LNCaP clone FGC (cell line): ENCODE data around the gene SHC4.
A peak's percentile ranks its signal among the peaks of the same experiment; 100 is the strongest.

Experiments used
- DNase-seq: peaks from one replicate; pipeline ENCODE4 v3.0.0-alpha.2; 2011; ENCODE audit warnings: low read depth
- H3K4me3 ChIP-seq: 2 replicates; pipeline ENCODE4 v1.5.1; 2011; ENCODE audit warnings: mild to moderate bottlenecking, low read depth, low read length, control low read depth
- TF ChIP-seq, protein P1 (sequence below): IDR thresholded peaks from 2 replicates; pipeline ENCODE4 v1.5.1; 2012; ENCODE audit warnings: mild to moderate bottlenecking; ENCODE audit not compliant: control insufficient read depth, insufficient read depth; ENCODE audit errors: extremely low read depth

SHC4 gene, protein sequence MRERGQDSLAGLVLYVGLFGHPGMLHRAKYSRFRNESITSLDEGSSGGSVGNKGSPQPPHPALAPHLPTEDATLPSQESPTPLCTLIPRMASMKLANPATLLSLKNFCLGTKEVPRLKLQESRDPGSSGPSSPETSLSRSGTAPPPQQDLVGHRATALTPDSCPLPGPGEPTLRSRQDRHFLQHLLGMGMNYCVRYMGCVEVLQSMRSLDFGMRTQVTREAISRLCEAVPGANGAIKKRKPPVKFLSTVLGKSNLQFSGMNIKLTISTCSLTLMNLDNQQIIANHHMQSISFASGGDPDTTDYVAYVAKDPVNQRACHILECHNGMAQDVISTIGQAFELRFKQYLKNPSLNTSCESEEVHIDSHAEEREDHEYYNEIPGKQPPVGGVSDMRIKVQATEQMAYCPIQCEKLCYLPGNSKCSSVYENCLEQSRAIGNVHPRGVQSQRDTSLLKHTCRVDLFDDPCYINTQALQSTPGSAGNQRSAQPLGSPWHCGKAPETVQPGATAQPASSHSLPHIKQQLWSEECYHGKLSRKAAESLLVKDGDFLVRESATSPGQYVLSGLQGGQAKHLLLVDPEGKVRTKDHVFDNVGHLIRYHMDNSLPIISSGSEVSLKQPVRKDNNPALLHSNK

DNA sequence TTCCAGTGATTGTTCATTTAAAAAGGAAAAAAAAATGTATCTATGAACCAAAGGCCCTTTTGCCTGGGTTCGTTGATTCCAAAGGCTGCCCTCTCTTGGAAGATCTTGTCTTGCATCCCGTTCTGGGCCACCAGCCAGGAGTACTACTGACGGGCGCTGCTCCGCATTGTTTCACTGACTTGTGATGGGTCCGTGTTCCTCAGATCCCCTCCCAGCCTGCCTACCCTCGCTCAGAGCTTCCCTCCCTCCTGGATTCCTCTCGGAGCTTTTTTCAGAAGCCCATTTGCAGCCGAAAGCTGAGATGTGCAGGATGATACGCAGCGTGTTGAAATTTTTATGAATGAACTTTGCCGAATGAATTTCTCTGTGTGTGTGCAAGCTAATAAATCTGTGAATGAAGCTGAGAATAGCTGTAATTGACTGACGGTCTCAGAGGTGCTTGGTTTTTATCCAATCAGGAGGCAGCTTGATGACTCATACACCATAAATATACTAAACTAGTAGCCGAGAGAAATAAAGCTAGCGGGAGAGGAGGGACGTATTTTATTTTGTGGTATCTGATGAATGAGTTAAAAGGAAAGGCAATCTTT is at the start of gene SHC4:
SHC4 (minus strand) TSS at position 396 of the 590 bp plus-strand sequence. CDS start 904 bp downstream, outside the sequence.
- peak; percentile 89 for DNase-seq
- TF ChIP-seq, protein P1, sequence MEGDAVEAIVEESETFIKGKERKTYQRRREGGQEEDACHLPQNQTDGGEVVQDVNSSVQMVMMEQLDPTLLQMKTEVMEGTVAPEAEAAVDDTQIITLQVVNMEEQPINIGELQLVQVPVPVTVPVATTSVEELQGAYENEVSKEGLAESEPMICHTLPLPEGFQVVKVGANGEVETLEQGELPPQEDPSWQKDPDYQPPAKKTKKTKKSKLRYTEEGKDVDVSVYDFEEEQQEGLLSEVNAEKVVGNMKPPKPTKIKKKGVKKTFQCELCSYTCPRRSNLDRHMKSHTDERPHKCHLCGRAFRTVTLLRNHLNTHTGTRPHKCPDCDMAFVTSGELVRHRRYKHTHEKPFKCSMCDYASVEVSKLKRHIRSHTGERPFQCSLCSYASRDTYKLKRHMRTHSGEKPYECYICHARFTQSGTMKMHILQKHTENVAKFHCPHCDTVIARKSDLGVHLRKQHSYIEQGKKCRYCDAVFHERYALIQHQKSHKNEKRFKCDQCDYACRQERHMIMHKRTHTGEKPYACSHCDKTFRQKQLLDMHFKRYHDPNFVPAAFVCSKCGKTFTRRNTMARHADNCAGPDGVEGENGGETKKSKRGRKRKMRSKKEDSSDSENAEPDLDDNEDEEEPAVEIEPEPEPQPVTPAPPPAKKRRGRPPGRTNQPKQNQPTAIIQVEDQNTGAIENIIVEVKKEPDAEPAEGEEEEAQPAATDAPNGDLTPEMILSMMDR, result peak; percentile 48
- peak within 1 kb of the TSS; percentile 48 for H3K4me3 ChIP-seq

DNA sequence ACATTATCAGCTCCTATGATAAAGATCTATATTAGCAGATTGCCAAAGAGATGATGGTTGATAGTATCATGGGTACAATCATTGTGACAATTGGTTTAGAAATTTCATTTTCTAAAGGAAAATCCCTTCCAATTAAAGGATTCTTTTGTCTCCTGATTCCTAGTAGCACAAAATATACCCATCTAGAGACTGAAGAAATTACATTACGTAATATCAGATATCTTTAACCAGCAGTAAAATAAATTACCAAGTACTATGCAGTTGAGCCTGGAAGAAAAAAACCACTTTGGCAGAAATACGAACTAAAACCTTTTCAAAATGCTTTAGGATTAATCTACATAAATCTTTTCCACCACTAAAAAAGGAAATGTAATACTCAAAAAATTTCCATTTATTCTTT is 35.6 kb upstream of the SHC4 start:
- DNase-seq, result no peak
- TF ChIP-seq, protein P1, result no peak

DNA sequence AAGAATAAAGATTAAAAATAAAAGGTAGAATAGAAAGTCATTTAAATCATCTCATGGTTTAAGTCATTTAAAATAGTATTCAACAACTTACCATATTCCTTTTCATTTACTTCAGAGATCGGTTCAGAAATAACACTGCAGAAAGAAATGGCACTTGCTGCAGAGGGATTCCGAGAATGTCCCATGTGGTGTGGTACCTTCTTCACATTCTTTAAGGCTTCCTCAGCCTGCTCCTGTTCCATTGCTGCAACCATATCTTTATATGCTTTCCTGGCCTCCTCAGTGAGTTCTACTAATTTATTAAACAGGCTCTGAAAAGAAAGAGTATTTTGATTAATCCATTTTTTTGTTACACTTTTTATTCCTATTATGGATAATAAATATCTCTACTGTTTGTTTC is 32.6 kb upstream of the SHC4 start:
- TF ChIP-seq, protein P1, result no peak
- no peak overlapping the region for H3K4me3 ChIP-seq
- no peak for DNase-seq

More for the DNA sequence above, 35.6 kb upstream of the SHC4 start:
- no peak overlapping the region for H3K4me3 ChIP-seq

DNA sequence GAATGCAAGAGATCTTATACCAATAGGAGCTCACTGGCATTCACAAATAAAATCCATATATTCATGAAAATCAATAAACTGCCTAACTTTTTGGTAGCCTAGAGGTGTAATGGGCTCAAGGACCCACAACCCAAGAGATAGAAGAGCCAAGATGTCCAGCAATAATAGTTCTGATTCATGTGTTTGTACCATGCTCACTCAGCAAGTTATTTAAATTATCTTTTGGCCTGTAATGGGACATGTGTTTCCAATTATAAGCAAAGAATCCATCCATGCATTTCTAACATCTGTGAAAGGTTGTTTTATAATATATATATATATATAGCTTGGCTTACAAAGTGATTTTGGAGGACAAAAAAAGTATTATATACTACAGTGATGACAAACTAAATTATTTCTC is 29.7 kb upstream of the SHC4 start:
- H3K4me3 ChIP-seq, result no peak overlapping the region
- DNase-seq, result no peak
- TF ChIP-seq, protein P1, result no peak

DNA sequence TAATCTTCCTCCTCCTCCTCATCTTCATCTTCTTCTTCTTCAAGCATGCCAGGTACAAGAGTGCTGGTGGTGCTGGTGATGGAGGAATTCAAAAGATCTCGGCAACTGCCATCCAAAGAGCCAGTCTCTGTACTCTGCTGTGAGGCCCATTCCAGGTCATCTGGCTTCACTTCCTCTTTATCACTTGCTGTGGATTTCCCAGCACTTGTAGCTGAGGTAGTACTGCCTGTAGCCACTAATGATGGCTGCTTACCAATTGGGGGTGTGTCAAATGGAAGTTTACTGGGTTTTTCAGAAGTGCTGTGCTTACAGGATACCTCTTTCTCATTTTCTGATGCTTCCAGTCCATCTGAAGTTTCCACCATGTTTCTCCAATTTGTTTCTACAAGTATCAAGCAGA is 28.8 kb upstream of the SHC4 start:
- TF ChIP-seq, protein P1, result no peak
- no peak for DNase-seq
- no peak overlapping the region for H3K4me3 ChIP-seq

DNA sequence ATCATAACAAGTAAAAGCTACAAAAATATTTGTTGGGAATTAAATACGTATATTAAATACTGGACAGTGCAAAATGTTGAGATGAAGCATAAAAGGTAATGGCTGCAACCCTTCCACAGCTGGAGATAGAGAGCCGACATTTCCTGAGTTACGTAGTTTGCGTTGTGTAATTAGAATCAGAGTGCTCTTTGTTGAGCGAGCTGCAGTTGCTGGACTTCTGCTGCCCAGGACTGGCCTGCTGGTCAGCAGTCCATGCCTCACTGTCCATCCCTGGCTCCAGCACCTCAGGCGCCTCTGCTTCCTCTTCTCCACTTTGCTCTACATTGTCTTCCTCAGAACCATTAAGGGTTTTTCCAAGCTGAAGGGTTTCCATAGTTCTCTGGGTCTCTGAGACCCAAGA is 28.4 kb upstream of the SHC4 start:
- no peak for DNase-seq
- TF ChIP-seq, protein P1, result no peak
- no peak overlapping the region for H3K4me3 ChIP-seq

DNA sequence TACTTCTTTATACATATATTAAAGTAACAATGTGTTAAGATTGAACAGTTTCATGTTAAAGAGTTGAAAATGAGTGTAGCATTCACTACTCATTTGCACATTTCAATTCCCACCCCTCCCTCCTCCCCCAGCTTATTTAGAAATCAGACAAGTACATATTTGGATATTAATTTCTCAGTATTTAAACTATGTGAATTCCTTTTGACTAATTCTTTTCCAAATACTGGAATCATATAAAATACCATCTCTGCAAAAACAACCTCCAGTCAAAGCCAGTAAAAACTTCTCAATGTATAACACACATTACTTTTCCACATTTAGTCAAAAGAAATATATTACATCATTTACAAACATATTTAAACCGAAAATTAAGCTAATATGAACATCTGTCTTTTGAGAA is 25.5 kb upstream of the SHC4 start:
- H3K4me3 ChIP-seq, result no peak overlapping the region
- no peak for DNase-seq
- TF ChIP-seq, protein P1, result no peak
